Pancreas (tissue), 10 donors: ENCODE data around the gene MARVELD1. TPM values are rescaled to one million over a fixed set of nuclear protein-coding genes. Genes with fewer than 3 reads are reported as not detected.

Source experiments
- ATAC-seq, 4 donors: fragments of 200-7000 bp; cut with Tn5 transposase; one replicate each; pipeline versions ENCODE4 v1.8.0 to v1.9.1; 2020; ENCODE audit warnings: mild to moderate bottlenecking in 4 of 4, moderate library complexity in 4 of 4
- DNase-seq, 6 donors: peaks; one replicate each; pipeline ENCODE4 v3.0.0-alpha.2; 2020
- FAIRE-seq: peaks from 2 replicates; lab custom pipeline; 2012; peaks lifted over from hg19 to GRCh38; lab: Jason Lieb, UNC
- H3K27ac ChIP-seq, 4 donors: fragments of 200-600 bp; sonication (generic); 1 replicate in 3 of 4; 2 replicates in 1 of 4; pipeline versions ENCODE4 v1.5.0 to v1.8.0; 2020
- H3K27me3 ChIP-seq, 4 donors: fragments of 200-600 bp; one replicate each; pipeline ENCODE4 v1.8.0; 2021
- H3K36me3 ChIP-seq, 3 donors: fragments of 200-600 bp; sonication (generic) in 1 of 3; one replicate each; pipeline versions ENCODE4 v1.5.0 to v1.8.0; 2020 to 2021
- H3K4me1 ChIP-seq, 3 donors: fragments of 200-600 bp; one replicate each; pipeline ENCODE4 v1.8.0; 2021
- H3K4me3 ChIP-seq, 4 donors: fragments of 200-600 bp; sonication (generic) in 2 of 4; one replicate each; pipeline versions ENCODE4 v1.5.0 to v1.8.0; 2020 to 2021
- H3K9me3 ChIP-seq, 4 donors: fragments of 200-600 bp; one replicate each; pipeline ENCODE4 v1.8.0; 2021
- CTCF ChIP-seq, 4 donors: fragments of 200-600 bp; sonication (generic) in 3 of 4; IDR thresholded peaks; one replicate each; pipeline versions ENCODE4 v1.5.0 to v1.8.0; 2021; ENCODE audit warnings: antibody characterized with exemption in 4 of 4
- WGBS, 2 donors: extraction: QIAGEN DNeasy Blood & Tissue Kit; methylation state at CpG; one replicate each; pipeline ENCODE4 v1.1.7; 2013; 5-methylcytosine and 5-hydroxymethylcytosine counted together
- intact Hi-C, 3 donors: fragments of 100-400 bp; cut with DNase I; formaldehyde crosslinking; loops; one replicate each; pipeline versions ENCODE4 v1.11.1 to v1.14.2; 2022
- polyA plus RNA-seq, 2 donors: library from polyadenylated mRNA; stranded (reverse); fragments of 200-250 nt; gene quantifications; one replicate each; pipeline ENCODE4 v1.2.3, GENCODE V29; 2013
- total RNA-seq, 6 donors: library from RNA; stranded (reverse); fragmentation: NEBNext Ultra II Directional in 4 of 6; extraction: Animal tissue kit (Norgen Biotek cat#: 25700) in 4 of 6; gene quantifications; one replicate each; pipeline versions ENCODE4 v1.2.1 to v1.2.4, GENCODE V29; 2021 to 2023
- donor health status: healthy with polysubstance abuse.
- donor health status: DM: no; HTN: no; CAD: no; lungs with moderate emphysema.
- donor health status: DM: no; HTN: no; CAD: no.
- donor health status: control.
- donor health status: control.
- donor health status: Bipolar disorder and iron deficiency.
- donor health status: DM: yes; HTN: yes; CAD: no.
- donor health status: DM: no; HTN: no; CAD: no.
- donor health status: DM: no; HTN: no; CAD: no.
- donor health status: DM: yes; HTN: yes; CAD: no.

The MARVELD1 gene
- total and polyA plus RNA-seq, 8 donors, result 1.8 to 11.8 (median 4.2) TPM

- FAIRE-seq, result no peak
- intact Hi-C loops, result no loop called here
- H3K9me3 ChIP-seq, result no peaks in the 10 kb centered on the region
- 76 to 78% methylated on average over 15 of the region's 15 CpGs for WGBS, 2 donors
- peak in 2 of 6 donors; percentile 54 to 69 for DNase-seq
- no peak overlapping the region for H3K4me3 ChIP-seq
- no peak for TF ChIP-seq CTCF (IDR thresholded peaks at IDR 0.05)
- H3K36me3 ChIP-seq, result peaks cover 0 to 6% (median 0%) of the 10 kb centered on the region in 3 donors
- H3K27me3 ChIP-seq, result no peaks in the 10 kb centered on the region
- H3K4me1 ChIP-seq, result peaks cover 0 to 6% (median 0%) of the 10 kb centered on the region in 3 donors
- peak in 1 of 4 donors; percentile 23 for ATAC-seq
- H3K27ac ChIP-seq, result peak overlapping the region in 2 of 4 donors; percentile 24 to 57
These were observed 51.7 kb downstream of the MARVELD1 start for GRCh38 chr10:97765201-97765600.

GRCh38 chr10:97766106-97766810 lies 52.7 kb downstream of the MARVELD1 start:
- WGBS, 2 donors, result 51 to 53% methylated on average over 13 of the region's 13 CpGs
- Histone ChIP-seq H3K4me3 (no peak overlapping the region), H3K27ac (no peak overlapping the region), H3K4me1 (peaks cover 0 to 6% (median 0%) of the 10 kb centered on the region in 3 donors), H3K36me3 (no peaks in the 10 kb centered on the region), H3K9me3 (no peaks in the 10 kb centered on the region), H3K27me3 (no peaks in the 10 kb centered on the region)
- DNase-seq (no peak), FAIRE-seq (no peak), ATAC-seq (no peak)
- no peak for TF ChIP-seq CTCF (IDR thresholded peaks at IDR 0.05)
- intact Hi-C loops, result no loop called here

DNA sequence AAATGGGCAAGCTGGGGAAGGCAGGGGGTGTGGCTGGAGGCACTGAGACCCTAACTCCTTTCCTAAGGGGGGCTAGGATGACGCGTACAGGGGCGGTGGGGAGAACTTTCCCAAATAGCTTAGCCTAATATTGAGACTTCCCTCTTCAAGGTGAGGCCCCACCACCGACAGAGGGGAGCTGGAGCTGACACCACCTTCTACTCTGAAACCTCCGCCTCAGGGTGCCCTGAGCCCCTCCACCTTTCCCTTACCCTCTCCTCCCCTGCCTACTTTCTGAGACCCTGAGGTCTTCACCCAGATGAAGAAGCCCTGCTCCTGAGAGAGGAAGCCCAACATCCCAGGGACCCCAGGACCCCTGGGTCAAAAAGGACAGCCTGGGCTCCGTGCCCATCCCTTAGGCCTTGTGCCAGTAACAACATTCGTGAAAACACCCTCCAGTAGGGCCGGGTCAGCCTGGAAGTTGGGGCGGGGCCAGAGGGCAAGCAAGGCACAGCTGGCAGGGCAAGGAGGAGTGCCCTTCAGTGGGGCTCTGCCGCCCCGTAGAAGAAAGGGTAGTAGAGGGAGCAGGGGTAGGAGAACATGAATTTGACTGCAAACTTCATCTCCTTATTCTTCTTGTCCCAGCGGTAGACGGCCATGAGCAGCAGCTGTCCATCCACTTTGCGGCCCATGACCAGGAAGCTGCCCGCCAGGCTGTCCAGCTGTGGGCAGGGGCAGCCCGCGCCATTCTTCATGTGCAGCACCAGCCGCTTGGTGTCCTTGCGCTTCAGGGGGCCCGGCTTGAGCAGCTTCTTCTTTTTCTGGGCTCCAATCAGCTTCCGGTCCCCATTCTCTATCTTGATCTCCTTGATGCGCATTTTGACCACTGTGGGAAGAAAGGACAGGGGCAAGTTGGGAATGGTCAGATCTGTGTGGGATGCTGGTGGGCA lies 53.7 kb downstream of the MARVELD1 start:
- no peak for ATAC-seq
- 74% methylated on average over 20 to 22 of the region's 22 CpGs for WGBS, 2 donors
- no peak for TF ChIP-seq CTCF (IDR thresholded peaks at IDR 0.05)
- no peak for FAIRE-seq
- H3K36me3 ChIP-seq, result no peaks in the 10 kb centered on the region
- no peaks in the 10 kb centered on the region for H3K9me3 ChIP-seq
- H3K27ac ChIP-seq, result no peak overlapping the region
- peak in 2 of 6 donors; percentile 65 to 76 for DNase-seq
- H3K4me3 ChIP-seq, result no peak overlapping the region
- peaks cover 0 to 6% (median 0%) of the 10 kb centered on the region in 3 donors for H3K4me1 ChIP-seq
- H3K27me3 ChIP-seq, result no peaks in the 10 kb centered on the region
- intact Hi-C loops, result no loop called here

Other genes starting within 250 kb of the MARVELD1 start
- gene MMS19, start 215.3 kb upstream of the MARVELD1 start, total RNA-seq, result 10 to 100 TPM; 18.0 to 33.3 (median 22.3) TPM
- 10 to 100 TPM; 40.2 to 65.7 TPM for gene MMS19, start 215.3 kb upstream of the MARVELD1 start, polyA plus RNA-seq
- 1 to 10 TPM; 3.9 to 6.8 (median 4.5) TPM for gene UBTD1, start 214.8 kb upstream of the MARVELD1 start, total RNA-seq
- 1 to 10 TPM; 6.8 to 9.0 TPM for gene UBTD1, start 214.8 kb upstream of the MARVELD1 start, polyA plus RNA-seq
- under 1 TPM; 0.12 to 0.56 (median 0.29) TPM for gene ANKRD2, start 141.0 kb upstream of the MARVELD1 start, total RNA-seq
- gene ANKRD2, start 141.0 kb upstream of the MARVELD1 start, polyA plus RNA-seq, result 1 to 10 TPM in 1 of 2 donors, under 1 TPM in 1; 0.61 to 1.6 TPM
- 10 to 100 TPM in 2 of 6 donors, 1 to 10 TPM in 4; 7.2 to 14.9 (median 8.7) TPM for gene HOGA1, start 129.3 kb upstream of the MARVELD1 start, total RNA-seq
- gene HOGA1, start 129.3 kb upstream of the MARVELD1 start, polyA plus RNA-seq, result 10 to 100 TPM; 15.9 to 20.5 TPM
- gene C10orf62, start 124.0 kb upstream of the MARVELD1 start, total RNA-seq, result 1 to 10 TPM in 2 of 6 donors, under 1 TPM in 4; 0.34 to 1.9 (median 0.61) TPM
- gene C10orf62, start 124.0 kb upstream of the MARVELD1 start, polyA plus RNA-seq, result under 1 TPM; 0.12 to 0.95 TPM
- 1 to 10 TPM; 3.3 to 6.4 (median 4.5) TPM for gene MORN4, start 80.2 kb upstream of the MARVELD1 start, total RNA-seq
- gene MORN4, start 80.2 kb upstream of the MARVELD1 start, polyA plus RNA-seq, result 1 to 10 TPM; 4.8 to 8.9 TPM
- gene PI4K2A, start 73.1 kb upstream of the MARVELD1 start, total RNA-seq, result 1 to 10 TPM; 2.2 to 8.9 (median 3.4) TPM
- gene PI4K2A, start 73.1 kb upstream of the MARVELD1 start, polyA plus RNA-seq, result 1 to 10 TPM; 3.4 to 5.4 TPM
- 1 to 10 TPM; 3.7 to 6.2 (median 4.6) TPM for gene AVPI1, start 26.5 kb upstream of the MARVELD1 start, total RNA-seq
- 1 to 10 TPM; 4.1 to 9.1 TPM for gene AVPI1, start 26.5 kb upstream of the MARVELD1 start, polyA plus RNA-seq
- 10 to 100 TPM; 11.9 to 23.6 (median 14.3) TPM for gene ZFYVE27, start 23.4 kb downstream of the MARVELD1 start, total RNA-seq
- gene ZFYVE27, start 23.4 kb downstream of the MARVELD1 start, polyA plus RNA-seq, result 10 to 100 TPM; 22.3 to 34.9 TPM
- gene SFRP5, start 58.3 kb downstream of the MARVELD1 start, total RNA-seq, result 100 to 1,000 TPM in 1 of 6 donors, 10 to 100 TPM in 5; 59.8 to 159 (median 67.7) TPM
- gene SFRP5, start 58.3 kb downstream of the MARVELD1 start, polyA plus RNA-seq, result 100 to 1,000 TPM; 148 to 180 TPM
- gene GOLGA7B, start 136.1 kb downstream of the MARVELD1 start, total RNA-seq, result 1 to 10 TPM; 2.0 to 7.8 (median 3.4) TPM
- gene GOLGA7B, start 136.1 kb downstream of the MARVELD1 start, polyA plus RNA-seq, result 10 to 100 TPM; 18.7 to 38.7 TPM